SK-N-SH treated with all-trans-retinoic acid at 6 μM for 48 hours (cell line): ENCODE measurements around the gene FITM1.

ENCODE experiments used
- ATAC-seq: fragments of 200-7000 bp; cut with Tn5 transposase; 3 replicates; pipeline ENCODE4 v1.9.1; 2020; ENCODE audit warnings: mild to moderate bottlenecking, moderate library complexity
- ARNTL ChIP-seq: fragments of 450-650 bp; formaldehyde crosslinking; IDR thresholded peaks from 2 replicates; pipeline ENCODE4 v1.5.0; 2020; ENCODE audit warnings: low read depth, mild to moderate bottlenecking, moderate library complexity, borderline replicate concordance
- BACH2 ChIP-seq: fragments of 250-450 bp; sonication (Bioruptor Pico); IDR thresholded peaks from 2 replicates; pipeline ENCODE4 v1.9.0; 2021; ENCODE audit warnings: mild to moderate bottlenecking, borderline replicate concordance
- CREB5 ChIP-seq: fragments of 250-450 bp; sonication (Bioruptor Pico); IDR thresholded peaks from 2 replicates; pipeline ENCODE4 v1.5.1; 2020; ENCODE audit warnings: low read depth, mild to moderate bottlenecking, moderate library complexity
- CSDC2 ChIP-seq: fragments of 250-450 bp; sonication (Bioruptor Pico); IDR thresholded peaks from 2 replicates; pipeline ENCODE4 v1.5.0; 2020; ENCODE audit warnings: mild to moderate bottlenecking, moderate library complexity
- CSRNP3 ChIP-seq: fragments of 250-450 bp; sonication (Bioruptor Pico); IDR thresholded peaks from 2 replicates; pipeline ENCODE4 v1.5.1; 2021; ENCODE audit warnings: mild to moderate bottlenecking, moderate library complexity
- ESRRG ChIP-seq: fragments of 250-450 bp; sonication (Bioruptor Pico); IDR thresholded peaks from 2 replicates; pipeline ENCODE4 v1.6.1; 2021; ENCODE audit warnings: mild to moderate bottlenecking
- GLIS3 ChIP-seq: fragments of 250-450 bp; sonication (Bioruptor Pico); IDR thresholded peaks from 2 replicates; pipeline ENCODE4 v1.5.0; 2020; ENCODE audit warnings: mild to moderate bottlenecking, moderate library complexity
- ISL1 ChIP-seq: fragments of 250-450 bp; sonication (Bioruptor Pico); IDR thresholded peaks from 2 replicates; pipeline ENCODE4 v2.1.2; 2022; ENCODE audit warnings: mild to moderate bottlenecking, moderate library complexity
- OSR1 ChIP-seq: fragments of 250-450 bp; sonication (Bioruptor Pico); IDR thresholded peaks from 2 replicates; pipeline ENCODE4 v1.8.0; 2022; ENCODE audit warnings: moderate library complexity, mild to moderate bottlenecking, inconsistent platforms
- PATZ1 ChIP-seq: fragments of 250-450 bp; sonication (Bioruptor Pico); IDR thresholded peaks from 2 replicates; pipeline ENCODE4 v1.8.0; 2020; ENCODE audit warnings: mild to moderate bottlenecking, moderate library complexity, borderline replicate concordance
- POU6F1 ChIP-seq: fragments of 250-450 bp; sonication (Bioruptor Pico); IDR thresholded peaks from 2 replicates; pipeline ENCODE4 v1.8.0; 2021; ENCODE audit warnings: low read depth, mild to moderate bottlenecking, moderate library complexity, borderline replicate concordance
- PPARA ChIP-seq: fragments of 250-450 bp; sonication (Bioruptor Pico); IDR thresholded peaks from 2 replicates; pipeline ENCODE4 v1.5.0; 2020; ENCODE audit warnings: mild to moderate bottlenecking, borderline replicate concordance
- RARB ChIP-seq: fragments of 250-450 bp; sonication (Bioruptor Pico); IDR thresholded peaks from 2 replicates; pipeline ENCODE4 v1.8.0; 2021; ENCODE audit warnings: mild to moderate bottlenecking, moderate library complexity
- SNAI2 ChIP-seq: fragments of 250-450 bp; sonication (Bioruptor Pico); IDR thresholded peaks from 2 replicates; pipeline ENCODE4 v1.5.0; 2020; ENCODE audit warnings: mild to moderate bottlenecking, moderate library complexity
- TCF4 ChIP-seq: fragments of 250-450 bp; sonication (Bioruptor Pico); IDR thresholded peaks from 2 replicates; pipeline ENCODE4 v1.8.0; 2021; ENCODE audit warnings: mild to moderate bottlenecking, moderate library complexity, borderline replicate concordance
- TOX ChIP-seq: fragments of 250-450 bp; sonication (Bioruptor Pico); IDR thresholded peaks from 2 replicates; pipeline ENCODE4 v1.8.0; 2021; ENCODE audit warnings: mild to moderate bottlenecking, moderate library complexity, borderline replicate concordance
- TSHZ2 ChIP-seq: fragments of 250-450 bp; sonication (Bioruptor Pico); IDR thresholded peaks from 2 replicates; pipeline ENCODE4 v1.5.0; 2020; ENCODE audit warnings: mild to moderate bottlenecking, moderate library complexity
- ZC3H10 ChIP-seq: fragments of 250-450 bp; sonication (Bioruptor Pico); IDR thresholded peaks from 2 replicates; pipeline ENCODE4 v1.5.1; 2021; ENCODE audit warnings: mild to moderate bottlenecking, moderate library complexity
- ZFP3 ChIP-seq: fragments of 250-450 bp; sonication (Bioruptor Pico); IDR thresholded peaks from 2 replicates; pipeline ENCODE4 v1.5.0; 2020; ENCODE audit warnings: mild to moderate bottlenecking, moderate library complexity
- ZFP30 ChIP-seq: fragments of 450-650 bp; formaldehyde crosslinking; IDR thresholded peaks from 2 replicates; pipeline ENCODE4 v1.5.0; 2022; ENCODE audit warnings: mild to moderate bottlenecking, moderate library complexity
- ZNF565 ChIP-seq: fragments of 450-650 bp; formaldehyde crosslinking; conservative IDR thresholded peaks from 2 replicates; pipeline ENCODE4 v1.5.0; 2020; ENCODE audit warnings: low read depth, mild to moderate bottlenecking, moderate library complexity
- ZNF70 ChIP-seq: fragments of 450-650 bp; formaldehyde crosslinking; IDR thresholded peaks from 2 replicates; pipeline ENCODE4 v1.5.0; 2020; ENCODE audit warnings: mild to moderate bottlenecking, moderate library complexity
- ZNF8 ChIP-seq: fragments of 450-650 bp; formaldehyde crosslinking; IDR thresholded peaks from 2 replicates; pipeline ENCODE4 v1.5.0; 2020; ENCODE audit warnings: mild to moderate bottlenecking, moderate library complexity

The FITM1 gene

GRCh38 chr14:24167469-24168114, 37.1 kb downstream of the FITM1 start:
- no peak for ATAC-seq
- TF ChIP-seq TOX (no peak), RARB (CRISPR knock-in tag) (no peak), PPARA (CRISPR knock-in tag) (no peak), ZNF70 (CRISPR knock-in tag) (no peak), POU6F1 (no peak), ZNF565 (CRISPR knock-in tag) (no peak), ZNF8 (CRISPR knock-in tag) (no peak), ZFP30 (CRISPR knock-in tag) (no peak), CSDC2 (no peak), OSR1 (CRISPR knock-in tag) (no peak), ZC3H10 (CRISPR knock-in tag) (no peak), PATZ1 (CRISPR knock-in tag) (no peak), BACH2 (CRISPR knock-in tag) (no peak), ISL1 (no peak), SNAI2 (no peak), TSHZ2 (no peak), ZFP3 (CRISPR knock-in tag) (no peak), ESRRG (CRISPR knock-in tag) (no peak), CREB5 (CRISPR knock-in tag) (no peak), TCF4 (CRISPR knock-in tag) (no peak)

- TF ChIP-seq TCF4 (CRISPR knock-in tag) (no peak), ESRRG (CRISPR knock-in tag) (peak; percentile 66; the same call in 1 of the 2 replicates), GLIS3 (peak; percentile 77; the same call in 1 of the 2 replicates), TOX (no peak), ZNF8 (CRISPR knock-in tag) (0 out of 2 replicates have a peak, but pooled peaks have one; percentile 35), ZC3H10 (CRISPR knock-in tag) (no peak), ZFP30 (CRISPR knock-in tag) (0 out of 2 replicates have a peak, but pooled peaks have one; percentile 13), CREB5 (CRISPR knock-in tag) (no peak), CSRNP3 (CRISPR knock-in tag) (no peak), TSHZ2 (no peak), BACH2 (CRISPR knock-in tag) (no peak), PPARA (CRISPR knock-in tag) (no peak), SNAI2 (0 out of 2 replicates have a peak, but pooled peaks have one; percentile 55), RARB (CRISPR knock-in tag) (no peak), OSR1 (CRISPR knock-in tag) (no peak), ISL1 (no peak), ZNF565 (CRISPR knock-in tag) (peak; percentile 36; the same call in 1 of the 2 replicates), CSDC2 (peak; percentile 81; the same call in 1 of the 2 replicates), ZNF70 (CRISPR knock-in tag) (no peak), ZFP3 (CRISPR knock-in tag) (no peak; the same call in 1 of the 2 replicates), ARNTL (no peak)
- peak; percentile 92 for ATAC-seq
Measured at GRCh38 chr14:24171422-24172260, 41.2 kb downstream of the FITM1 start, which contains the start of gene REC8. Gene REC8, plus strand, starts transcription at chr14:24172080. Its CDS starts 473 bp downstream, at chr14:24172553.
